Measurements from ENCODE around the gene ITGAE.

ITGAE gene

GRCh38 chr17:3762922-3763776 is 37.8 kb downstream of the ITGAE start:
- DNase-seq (ENCODE audit: low spot score) = peak; percentile 83
- TF ChIP-seq, protein P1, sequence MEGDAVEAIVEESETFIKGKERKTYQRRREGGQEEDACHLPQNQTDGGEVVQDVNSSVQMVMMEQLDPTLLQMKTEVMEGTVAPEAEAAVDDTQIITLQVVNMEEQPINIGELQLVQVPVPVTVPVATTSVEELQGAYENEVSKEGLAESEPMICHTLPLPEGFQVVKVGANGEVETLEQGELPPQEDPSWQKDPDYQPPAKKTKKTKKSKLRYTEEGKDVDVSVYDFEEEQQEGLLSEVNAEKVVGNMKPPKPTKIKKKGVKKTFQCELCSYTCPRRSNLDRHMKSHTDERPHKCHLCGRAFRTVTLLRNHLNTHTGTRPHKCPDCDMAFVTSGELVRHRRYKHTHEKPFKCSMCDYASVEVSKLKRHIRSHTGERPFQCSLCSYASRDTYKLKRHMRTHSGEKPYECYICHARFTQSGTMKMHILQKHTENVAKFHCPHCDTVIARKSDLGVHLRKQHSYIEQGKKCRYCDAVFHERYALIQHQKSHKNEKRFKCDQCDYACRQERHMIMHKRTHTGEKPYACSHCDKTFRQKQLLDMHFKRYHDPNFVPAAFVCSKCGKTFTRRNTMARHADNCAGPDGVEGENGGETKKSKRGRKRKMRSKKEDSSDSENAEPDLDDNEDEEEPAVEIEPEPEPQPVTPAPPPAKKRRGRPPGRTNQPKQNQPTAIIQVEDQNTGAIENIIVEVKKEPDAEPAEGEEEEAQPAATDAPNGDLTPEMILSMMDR (IDR thresholded peaks at IDR 0.05; ENCODE audit: borderline replicate concordance, control extremely low read depth, extremely low read depth, insufficient read depth, missing control alignments) = no peak
- in situ Hi-C loops (cut with MboI; ENCODE audit: low sequenced_read_pairs, unreplicated experiment) = no loop called here

DNA sequence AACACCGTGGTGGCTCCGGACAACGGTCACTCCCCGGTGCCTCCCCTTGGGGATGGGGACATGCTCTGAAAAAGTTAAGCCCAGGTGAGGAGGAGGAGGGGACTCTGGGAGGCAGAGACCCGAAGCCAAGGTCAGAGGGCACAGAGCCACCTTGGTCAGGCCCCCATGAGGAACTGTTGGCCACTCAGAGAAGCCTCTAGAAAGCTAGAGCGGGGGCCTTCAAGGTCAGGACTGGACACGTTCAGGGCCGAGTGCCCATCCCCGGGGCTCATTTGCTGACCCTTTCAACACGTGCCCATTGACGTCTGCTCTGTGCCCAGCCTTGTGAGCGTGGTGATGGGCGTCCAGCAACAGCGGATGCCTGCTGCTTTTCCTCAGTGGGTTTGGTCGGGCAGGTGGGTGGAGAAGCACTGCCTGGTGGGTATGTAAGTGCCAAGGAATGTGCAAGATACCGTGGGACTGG is 39.0 kb downstream of the ITGAE start:
- DNase-seq (ENCODE audit: low spot score) = no peak
- in situ Hi-C loops (cut with MboI; ENCODE audit: low sequenced_read_pairs, unreplicated experiment) = no loop called here
- TF ChIP-seq, protein P1 (IDR thresholded peaks at IDR 0.05; ENCODE audit: borderline replicate concordance, control extremely low read depth, extremely low read depth, insufficient read depth, missing control alignments) = no peak

DNA sequence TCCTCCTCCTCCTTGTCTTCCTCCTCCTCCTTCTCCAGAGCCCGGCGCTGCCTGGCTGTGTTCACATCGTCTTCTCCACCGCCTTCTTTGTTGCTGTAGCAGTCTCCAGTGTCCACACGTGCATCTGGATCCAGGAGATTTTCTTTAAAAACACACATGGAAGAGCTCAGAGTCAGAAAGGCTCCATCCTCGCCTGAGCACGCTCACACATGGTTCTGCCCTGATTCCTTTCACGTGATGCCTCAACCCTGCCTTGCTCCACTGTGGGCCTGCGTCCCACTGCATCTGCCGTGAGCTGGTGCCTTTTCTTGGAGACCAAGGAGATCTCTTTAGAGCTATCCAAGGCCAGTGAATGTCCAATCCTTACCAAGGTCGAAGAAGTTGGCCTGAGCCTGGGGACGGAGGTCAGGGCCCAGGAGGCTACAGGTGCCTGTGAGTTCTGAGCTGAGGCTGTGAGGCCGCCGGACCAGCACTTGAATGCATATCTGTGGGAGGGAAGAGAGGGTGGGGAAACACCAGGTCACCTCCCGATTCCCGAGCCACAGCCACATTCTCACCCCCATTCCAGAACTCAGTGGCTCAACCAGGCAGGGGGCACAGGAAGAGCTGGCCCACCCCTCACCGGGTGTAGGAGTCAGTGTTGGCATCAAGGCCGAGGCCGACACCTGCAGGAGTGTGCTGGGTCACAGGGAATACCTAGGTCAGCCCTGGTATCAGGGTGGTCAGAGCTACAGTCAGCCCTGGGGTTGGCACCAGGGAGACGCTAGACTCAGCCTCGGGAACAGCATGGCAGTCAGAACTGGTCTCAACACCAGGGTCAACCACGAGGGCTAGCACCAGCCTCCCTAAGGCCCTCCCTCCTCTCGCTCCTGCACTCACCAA is 39.7 kb downstream of the ITGAE start:
- TF ChIP-seq, protein P1 (IDR thresholded peaks at IDR 0.05; ENCODE audit: borderline replicate concordance, control extremely low read depth, extremely low read depth, insufficient read depth, missing control alignments) = no peak
- in situ Hi-C loops (cut with MboI; ENCODE audit: low sequenced_read_pairs, unreplicated experiment) = no loop called here
- DNase-seq (ENCODE audit: low spot score) = no peak

GRCh38 chr17:3759597-3760216 is 41.3 kb downstream of the ITGAE start:
- in situ Hi-C loops (cut with MboI; ENCODE audit: low sequenced_read_pairs, unreplicated experiment) = no loop called here
- TF ChIP-seq, protein P1 (IDR thresholded peaks at IDR 0.05; ENCODE audit: borderline replicate concordance, control extremely low read depth, extremely low read depth, insufficient read depth, missing control alignments) = no peak

GRCh38 chr17:3755335-3756030 is 45.5 kb downstream of the ITGAE start:
- in situ Hi-C loops (cut with MboI; ENCODE audit: low sequenced_read_pairs, unreplicated experiment) = no loop called here

More at GRCh38 chr17:3759597-3760216, 41.3 kb downstream of the ITGAE start:
- DNase-seq (ENCODE audit: low spot score) = no peak

More at GRCh38 chr17:3755335-3756030, 45.5 kb downstream of the ITGAE start:
- DNase-seq (ENCODE audit: low spot score) = no peak
- TF ChIP-seq, protein P1 (IDR thresholded peaks at IDR 0.05; ENCODE audit: borderline replicate concordance, control extremely low read depth, extremely low read depth, insufficient read depth, missing control alignments) = no peak

All from GM13976 (cell line).